KOPT-K1 (cell line): Measurements from ENCODE around the gene FAXC.
"Not testable (repeated sequence)": the region's sequence is repeated elsewhere in the genome, so short reads cannot be mapped to it uniquely, and the experiment has no call there.

Experiments
- H3K27ac ChIP-seq: fragments of 200-600 bp; sonication (generic); 2 replicates; pipeline ENCODE4 v1.5.1; 2016; ENCODE audit warnings: antibody characterized with exemption, mild to moderate bottlenecking, low read depth, low read length; ENCODE audit not compliant: poor library complexity, severe bottlenecking
- H3K36me3 ChIP-seq: fragments of 200-600 bp; sonication (generic); 2 replicates; pipeline ENCODE4 v1.5.1; 2017; ENCODE audit warnings: antibody characterized with exemption, mild to moderate bottlenecking, low read length, moderate library complexity; ENCODE audit not compliant: insufficient read depth
- H3K9me3 ChIP-seq: fragments of 200-600 bp; sonication (generic); 2 replicates; pipeline ENCODE4 v1.5.1; 2017; ENCODE audit warnings: antibody characterized with exemption, low read length, mild to moderate bottlenecking; ENCODE audit not compliant: insufficient read depth, poor library complexity, severe bottlenecking

Gene FAXC

DNA sequence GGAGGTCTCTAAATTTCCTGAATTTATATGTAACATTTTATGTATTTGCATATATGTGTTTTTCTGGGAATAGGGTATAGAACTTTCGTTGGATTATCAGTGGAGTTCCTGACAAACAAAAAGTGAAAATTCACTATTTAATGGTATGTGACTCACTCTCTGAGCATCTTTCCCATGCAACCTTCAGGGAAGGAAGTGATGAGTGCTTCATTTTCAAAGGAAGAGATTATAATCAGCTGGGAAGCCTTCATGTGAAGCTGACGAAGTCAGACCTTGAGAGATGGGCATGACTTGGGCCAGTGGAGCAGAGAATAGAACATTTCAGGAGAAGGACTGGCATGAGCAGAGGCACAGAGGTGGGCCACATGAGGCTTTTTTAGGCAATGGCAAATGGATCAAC, 72.7 kb downstream of the FAXC start:
- H3K9me3 ChIP-seq = no peaks in the 10 kb centered on the region
- H3K27ac ChIP-seq = no peak overlapping the region
- H3K36me3 ChIP-seq = no peaks in the 10 kb centered on the region

DNA sequence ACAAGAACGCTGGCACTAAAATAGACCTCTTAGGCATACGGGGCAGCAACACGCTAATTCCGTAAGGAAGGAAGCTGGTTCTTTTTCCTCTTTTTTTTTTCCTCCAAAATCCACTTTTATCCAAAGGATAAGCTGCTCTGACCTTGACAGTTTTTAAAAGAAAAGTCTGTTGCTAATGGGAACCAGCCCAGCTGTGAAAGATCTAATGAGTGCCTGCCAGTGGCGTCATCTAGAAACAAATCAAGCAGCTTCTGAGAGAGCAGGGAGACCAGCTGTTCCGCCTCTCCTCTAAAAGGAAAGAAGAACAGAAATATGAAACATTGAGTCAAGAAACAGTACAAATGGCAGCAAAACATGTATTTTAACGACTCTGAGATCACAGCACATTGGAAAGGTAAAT, 78.6 kb downstream of the FAXC start:
- no peak overlapping the region for H3K27ac ChIP-seq
- H3K36me3 ChIP-seq = no peaks in the 10 kb centered on the region
- no peaks in the 10 kb centered on the region for H3K9me3 ChIP-seq

DNA sequence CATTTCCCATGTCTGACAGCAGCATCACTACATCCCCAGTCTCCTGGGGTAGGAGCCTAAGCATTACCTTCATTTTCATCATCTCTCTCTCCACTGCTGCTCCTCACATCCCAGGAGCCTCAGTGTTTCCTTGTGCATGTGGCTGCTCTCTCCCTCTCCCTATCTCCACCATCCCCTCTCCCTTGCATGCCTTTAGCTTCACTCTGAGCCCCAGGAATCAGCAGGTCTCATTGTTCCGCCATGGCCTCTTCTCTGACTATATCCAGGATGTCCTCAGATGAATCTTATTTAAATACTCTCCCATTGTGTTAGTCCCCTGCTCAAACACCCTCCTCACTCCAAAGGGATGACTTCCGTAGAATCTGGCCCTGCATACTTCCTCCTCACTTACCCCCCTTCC, 79.4 kb downstream of the FAXC start:
- Histone ChIP-seq H3K36me3 (no peaks in the 10 kb centered on the region), H3K9me3 (no peaks in the 10 kb centered on the region), H3K27ac (no peak overlapping the region)

DNA sequence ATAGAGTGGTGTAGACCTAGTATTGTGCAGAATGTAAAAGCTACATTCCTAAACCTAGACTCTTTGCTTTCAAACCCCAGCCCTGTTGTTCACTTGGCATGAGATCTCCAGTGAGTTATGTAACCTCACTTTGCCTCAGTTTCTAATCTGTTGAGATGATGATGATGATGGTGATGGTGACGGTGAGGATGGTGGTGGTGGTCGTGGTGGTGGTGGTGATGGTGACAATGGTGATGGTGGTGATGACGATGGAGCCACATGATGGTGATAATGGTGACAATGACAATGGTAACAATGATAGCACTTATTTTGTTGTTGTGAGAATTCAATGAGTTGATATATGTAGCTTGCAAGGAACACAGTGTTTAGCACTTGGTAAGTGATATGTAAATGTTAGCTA, 80.3 kb downstream of the FAXC start:
- Histone ChIP-seq H3K36me3 (no peaks in the 10 kb centered on the region), H3K9me3 (no peaks in the 10 kb centered on the region), H3K27ac (no peak overlapping the region)

DNA sequence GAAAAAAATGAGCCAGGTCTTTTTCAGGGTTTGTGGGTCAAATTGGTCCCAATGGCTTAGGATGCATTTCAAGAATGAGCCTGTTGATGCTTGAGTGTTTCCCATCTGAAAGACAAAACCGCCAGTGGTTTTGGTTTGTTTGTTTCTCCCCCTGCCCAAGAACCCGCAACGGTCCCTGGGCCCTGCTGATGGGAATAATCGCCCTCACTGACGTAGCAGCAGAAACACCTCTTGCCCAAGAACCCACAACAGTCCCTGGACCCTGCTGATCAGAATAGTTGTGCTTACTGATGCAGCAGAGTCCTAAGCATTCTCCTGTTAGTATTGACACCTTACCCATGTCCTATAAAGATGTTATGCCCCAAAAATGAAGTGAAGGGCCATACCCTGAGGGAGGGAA, 82.5 kb downstream of the FAXC start:
- H3K9me3 ChIP-seq, H3K27ac ChIP-seq: not testable (repeated sequence)

DNA sequence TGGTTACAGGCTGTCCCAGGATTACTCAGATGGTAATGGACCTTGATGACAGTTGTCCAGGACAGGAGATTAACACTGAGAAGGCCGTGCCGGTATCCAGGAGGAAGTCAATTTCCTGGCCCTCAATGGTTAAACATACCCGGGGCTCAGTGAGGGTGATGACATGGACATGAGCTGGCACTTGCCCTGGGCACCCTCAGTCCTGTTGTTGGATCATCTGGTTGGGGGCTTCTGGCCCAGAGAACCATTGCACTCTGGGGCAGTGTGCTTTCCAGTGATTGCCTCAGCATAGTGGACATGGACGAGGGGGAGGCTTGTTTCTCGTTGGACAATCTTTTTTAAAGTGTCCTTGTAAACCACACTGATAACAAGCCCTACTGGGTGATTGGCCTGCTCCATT, 84.0 kb downstream of the FAXC start:
- H3K36me3 ChIP-seq, H3K27ac ChIP-seq, H3K9me3 ChIP-seq: not testable (repeated sequence)

More for the DNA sequence above, 82.5 kb downstream of the FAXC start:
- not testable (repeated sequence) for H3K36me3 ChIP-seq

DNA sequence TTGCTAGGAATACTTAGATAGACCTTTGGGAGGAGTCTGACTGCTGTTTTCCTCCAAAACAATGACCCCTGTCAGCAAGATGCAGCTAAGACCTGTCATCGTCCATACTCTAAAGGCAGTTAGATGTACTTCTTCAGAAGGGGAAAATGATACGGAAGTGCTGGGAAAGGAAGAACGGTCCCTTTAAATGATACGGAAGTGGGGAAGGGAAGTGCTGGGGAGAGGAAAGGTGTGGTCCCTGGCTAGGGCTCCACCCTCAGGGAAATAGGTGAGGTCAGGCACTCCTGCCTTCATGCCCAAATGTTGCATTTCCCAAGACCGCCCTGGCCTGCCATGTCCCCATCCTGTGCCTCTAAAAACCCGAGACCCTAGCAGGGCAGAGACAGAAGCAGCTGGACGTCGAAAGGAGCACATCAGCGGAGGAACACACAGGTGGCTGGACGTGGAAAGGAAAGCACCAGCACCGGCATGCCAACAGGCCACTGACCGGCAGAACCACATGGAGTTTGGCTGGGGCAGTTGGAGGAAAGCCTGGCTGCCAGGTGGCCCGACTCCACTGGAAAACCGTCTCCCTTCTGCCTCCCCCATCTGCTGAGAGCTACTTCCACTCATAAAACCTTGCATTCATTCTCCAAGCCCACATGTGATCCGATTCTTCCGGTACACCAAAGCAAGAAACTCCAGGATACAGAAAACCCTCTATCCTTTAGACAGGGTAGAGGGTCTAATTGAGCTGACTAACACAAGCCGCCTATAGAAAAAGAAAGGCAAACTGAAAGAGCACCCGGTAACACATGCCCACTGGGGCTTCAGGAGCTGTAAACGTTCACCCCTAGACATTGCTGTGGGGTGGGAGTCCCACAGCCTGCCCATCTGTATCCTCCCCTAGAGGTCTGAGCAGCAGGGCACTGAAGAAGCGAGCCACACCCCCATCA, 94.6 kb downstream of the FAXC start:
- no peaks in the 10 kb centered on the region for H3K36me3 ChIP-seq
- H3K9me3 ChIP-seq = no peaks in the 10 kb centered on the region
- no peak overlapping the region for H3K27ac ChIP-seq

DNA sequence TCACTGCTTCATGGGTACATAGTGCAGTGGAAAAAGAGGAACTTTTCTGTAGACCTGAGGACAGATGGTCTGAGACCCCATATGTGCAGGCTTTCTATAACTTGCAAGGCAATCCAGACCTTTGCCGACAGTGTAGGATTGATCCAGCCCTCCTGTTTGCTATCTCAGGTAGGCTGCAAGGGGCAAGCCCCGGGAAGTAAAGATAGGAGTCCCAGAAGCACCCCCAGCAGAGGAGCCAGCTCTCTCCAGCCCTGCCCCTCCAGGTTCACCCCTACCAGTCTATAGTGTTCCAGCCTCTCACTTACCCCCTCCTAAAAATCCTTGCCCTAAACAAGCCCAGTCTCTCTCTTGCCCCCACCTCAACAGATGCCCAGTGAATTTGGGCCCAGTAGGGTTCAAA, 96.2 kb downstream of the FAXC start:
- Histone ChIP-seq H3K9me3 (no peaks in the 10 kb centered on the region), H3K36me3 (no peaks in the 10 kb centered on the region), H3K27ac (no peak overlapping the region)

DNA sequence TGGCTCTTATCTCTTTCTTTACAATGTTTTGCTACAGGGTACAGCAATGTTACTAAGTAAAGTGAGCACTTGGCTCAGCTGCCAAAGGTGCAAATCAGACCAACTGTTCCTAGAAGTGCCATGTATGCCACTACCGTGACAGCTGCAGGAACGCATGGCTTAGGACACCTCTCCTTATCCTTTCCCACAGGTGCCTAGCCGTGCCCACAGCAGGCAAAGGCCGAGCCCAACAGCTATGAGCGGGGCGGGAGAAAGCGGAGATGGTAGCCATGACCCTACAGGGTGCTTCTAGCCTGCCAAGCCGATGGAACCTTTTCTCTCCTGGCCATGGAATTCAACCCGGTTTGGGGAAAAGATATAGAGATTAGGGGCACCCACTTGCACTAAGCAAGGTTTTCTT, 97.1 kb downstream of the FAXC start:
- no peaks in the 10 kb centered on the region for H3K9me3 ChIP-seq
- no peaks in the 10 kb centered on the region for H3K36me3 ChIP-seq
- no peak overlapping the region for H3K27ac ChIP-seq

DNA sequence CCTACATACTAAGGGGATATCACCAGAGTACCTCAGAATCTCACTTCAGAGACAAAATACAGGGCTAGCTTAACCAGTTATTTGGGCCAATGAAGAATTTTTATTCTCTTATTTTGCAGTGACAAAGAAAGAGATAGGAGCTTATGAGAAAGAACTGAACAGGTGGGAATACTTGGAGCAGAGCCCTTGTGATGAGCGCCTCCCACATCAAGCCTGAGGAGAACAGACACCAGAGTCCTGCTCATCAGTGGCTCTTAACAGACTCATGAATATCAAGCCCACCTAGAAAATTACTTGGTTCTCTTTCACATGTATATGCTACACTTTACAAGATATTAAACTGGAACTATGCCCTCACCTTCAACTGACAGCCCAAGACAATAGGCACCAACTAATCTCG, 99.0 kb downstream of the FAXC start:
- Histone ChIP-seq H3K9me3 (no peaks in the 10 kb centered on the region), H3K36me3 (no peaks in the 10 kb centered on the region), H3K27ac (no peak overlapping the region)

DNA sequence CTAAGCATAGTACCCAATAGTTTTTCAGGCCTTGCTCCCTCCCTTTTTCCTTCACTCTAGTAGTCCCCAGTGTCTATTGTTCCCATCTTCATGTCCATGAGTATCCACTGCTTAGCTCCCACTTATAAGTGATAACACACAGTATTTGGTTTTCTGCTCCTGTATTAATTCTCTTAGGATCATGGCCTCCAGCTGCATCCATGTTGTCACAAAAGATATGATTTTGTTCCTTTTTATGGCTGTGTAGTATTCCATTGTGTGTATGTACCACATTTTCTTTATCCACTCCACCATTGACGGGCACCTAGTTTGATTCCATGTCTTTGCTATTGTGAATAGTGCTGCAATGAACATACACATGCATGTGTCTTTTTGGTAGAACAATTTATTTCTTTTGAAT, 102.9 kb downstream of the FAXC start:
- Histone ChIP-seq H3K27ac (no peak overlapping the region), H3K9me3 (no peaks in the 10 kb centered on the region), H3K36me3 (no peaks in the 10 kb centered on the region)

DNA sequence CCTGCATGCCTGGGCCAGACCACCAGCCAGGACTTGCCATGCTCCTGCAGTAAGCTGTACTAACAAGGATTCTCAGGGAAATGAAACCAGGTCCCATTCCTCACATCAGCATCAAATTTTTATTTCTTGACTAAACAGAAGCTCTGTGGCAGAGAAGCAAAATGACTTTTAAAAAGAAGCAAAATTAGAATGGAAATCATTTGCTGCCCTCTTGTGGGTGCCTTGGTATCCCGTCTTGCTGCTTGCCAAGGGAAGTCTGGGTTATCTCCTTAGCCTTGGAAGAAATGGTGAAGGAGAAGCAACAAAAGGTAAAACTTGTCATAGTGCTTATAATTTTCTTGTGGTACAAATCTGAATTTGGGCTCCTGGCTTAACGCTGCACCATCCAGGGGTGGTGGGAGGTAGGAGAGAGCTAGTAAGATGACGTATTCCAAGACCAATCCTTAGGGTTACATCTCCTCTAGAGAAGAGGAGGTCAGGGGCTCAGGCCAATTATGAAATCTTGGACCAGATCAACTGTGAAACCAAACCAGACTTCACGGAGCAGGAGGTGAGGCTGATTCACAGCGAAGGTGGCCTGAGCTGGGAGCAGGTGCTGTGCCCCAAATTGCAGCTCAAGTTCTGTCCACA, 107.5 kb downstream of the FAXC start:
- no peak overlapping the region for H3K27ac ChIP-seq
- no peaks in the 10 kb centered on the region for H3K36me3 ChIP-seq
- no peaks in the 10 kb centered on the region for H3K9me3 ChIP-seq

DNA sequence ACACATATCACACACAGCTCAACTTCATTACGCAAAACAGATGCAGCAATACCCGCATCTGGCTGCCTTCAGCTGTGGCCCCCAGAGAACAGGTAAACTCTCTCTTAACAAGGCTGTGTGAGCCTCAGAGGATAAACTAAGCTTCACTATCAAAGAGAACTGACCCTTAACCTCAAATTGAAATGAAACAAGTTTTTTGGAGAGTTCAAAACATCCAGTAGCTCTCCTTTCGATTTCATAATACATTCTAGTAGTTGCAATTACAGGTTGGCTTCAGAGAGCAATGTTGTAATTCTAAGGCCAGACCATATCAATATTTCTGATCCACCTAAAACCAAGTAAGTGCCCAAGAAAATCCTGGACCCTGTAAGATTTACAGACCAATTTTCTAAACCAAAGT, 113.5 kb downstream of the FAXC start:
- Histone ChIP-seq H3K36me3 (no peaks in the 10 kb centered on the region), H3K9me3 (no peaks in the 10 kb centered on the region), H3K27ac (no peak overlapping the region)

DNA sequence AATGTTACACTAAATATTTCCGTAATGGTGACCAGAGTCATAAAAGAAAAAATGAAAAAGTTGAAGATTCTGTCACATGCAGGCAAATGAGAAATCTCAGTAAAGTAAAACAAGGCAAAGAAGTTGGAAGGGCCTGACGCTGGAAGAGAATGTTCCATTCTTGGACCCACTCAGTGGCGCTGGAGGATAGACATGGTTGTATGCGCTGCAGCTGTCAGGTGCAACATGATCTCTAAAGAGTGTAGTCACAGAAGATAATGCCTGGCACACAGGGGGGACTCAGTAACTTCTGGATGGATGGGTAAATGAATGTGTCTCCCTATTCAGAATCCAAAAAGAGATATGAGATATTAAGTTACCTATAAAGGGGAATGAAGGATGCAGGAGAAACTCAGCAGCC, 116.3 kb downstream of the FAXC start:
- no peaks in the 10 kb centered on the region for H3K9me3 ChIP-seq
- no peak overlapping the region for H3K27ac ChIP-seq
- H3K36me3 ChIP-seq = no peaks in the 10 kb centered on the region

DNA sequence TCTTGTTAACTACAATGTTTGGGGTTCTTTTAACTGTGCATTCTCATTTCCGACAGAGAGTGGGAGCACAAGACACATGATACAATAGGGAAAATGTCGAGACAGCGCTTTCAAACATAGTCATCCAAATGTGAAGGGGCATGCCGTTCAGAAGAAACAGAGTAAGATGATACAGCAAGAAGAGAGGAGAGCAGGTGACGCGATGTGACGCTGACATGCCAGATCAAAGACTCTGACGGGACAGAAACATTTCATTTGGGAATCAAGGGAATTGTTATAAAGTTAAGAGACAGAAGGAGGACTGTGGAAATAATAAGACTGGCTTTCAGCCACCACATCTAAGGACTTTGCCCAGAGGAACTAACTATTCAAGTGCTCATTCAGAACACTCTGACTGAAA, 117.4 kb downstream of the FAXC start:
- Histone ChIP-seq H3K27ac (no peak overlapping the region), H3K36me3 (no peaks in the 10 kb centered on the region), H3K9me3 (peaks cover 5% of the 10 kb centered on the region)

DNA sequence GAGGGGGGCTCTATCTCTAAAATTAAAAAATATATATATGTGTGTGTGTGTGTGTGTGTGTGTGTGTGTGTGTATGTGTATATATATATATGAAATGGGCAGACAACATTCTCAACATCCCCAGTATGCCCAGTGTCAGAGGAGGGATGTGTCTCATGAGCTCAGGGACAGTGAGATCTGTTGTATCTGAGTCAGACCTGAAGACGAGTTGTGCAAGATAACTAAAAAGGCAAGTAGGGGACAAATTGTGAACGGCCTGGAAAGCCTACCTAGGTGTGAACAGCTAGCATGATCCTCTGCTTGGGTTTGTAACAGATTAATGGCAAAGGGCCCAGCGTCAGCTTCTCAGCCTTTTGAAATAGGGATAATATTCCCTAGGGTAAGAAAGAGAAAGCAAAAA, 124.3 kb downstream of the FAXC start:
- H3K36me3 ChIP-seq = no peaks in the 10 kb centered on the region
- no peak overlapping the region for H3K27ac ChIP-seq
- H3K9me3 ChIP-seq = peaks cover 5% of the 10 kb centered on the region
